A549 (cell line): ENCODE measurements around the gene CLEC16A.

Experiments
- CHD2 ChIP-seq: fragments of 150-350 bp; IDR thresholded peaks from 2 replicates; pipeline ENCODE4 v1.6.1; 2014; ENCODE audit warnings: low read length; ENCODE audit not compliant: partially characterized antibody
- CTCF ChIP-seq: fragments of >200 bp; sonication (Bioruptor Twin); formaldehyde crosslinking; IDR thresholded peaks from 3 replicates; pipeline ENCODE4 v1.5.1; 2016
- EP300 ChIP-seq, 2 experiments: fragments of >200 bp; sonication (Bioruptor Twin); formaldehyde crosslinking; IDR thresholded peaks; 2 replicates in 1 of 2; 3 replicates in 1 of 2; pipeline ENCODE4 v1.6.1; 2016 to 2017
- ESRRA ChIP-seq: fragments of 150-350 bp; IDR thresholded peaks from 2 replicates; pipeline ENCODE4 v1.6.1; 2014; ENCODE audit warnings: mild to moderate bottlenecking, low read length, borderline replicate concordance
- USF2 ChIP-seq: fragments of 450-650 bp; IDR thresholded peaks from 2 replicates; pipeline ENCODE4 v1.6.1; 2014; ENCODE audit warnings: antibody characterized with exemption
- TF ChIP-seq, protein P1 (sequence below): fragments of 200-600 bp; sonication (generic); IDR thresholded peaks from 2 replicates; pipeline ENCODE4 v1.6.1; 2016; ENCODE audit warnings: antibody characterized with exemption, mild to moderate bottlenecking, moderate library complexity

DNA sequence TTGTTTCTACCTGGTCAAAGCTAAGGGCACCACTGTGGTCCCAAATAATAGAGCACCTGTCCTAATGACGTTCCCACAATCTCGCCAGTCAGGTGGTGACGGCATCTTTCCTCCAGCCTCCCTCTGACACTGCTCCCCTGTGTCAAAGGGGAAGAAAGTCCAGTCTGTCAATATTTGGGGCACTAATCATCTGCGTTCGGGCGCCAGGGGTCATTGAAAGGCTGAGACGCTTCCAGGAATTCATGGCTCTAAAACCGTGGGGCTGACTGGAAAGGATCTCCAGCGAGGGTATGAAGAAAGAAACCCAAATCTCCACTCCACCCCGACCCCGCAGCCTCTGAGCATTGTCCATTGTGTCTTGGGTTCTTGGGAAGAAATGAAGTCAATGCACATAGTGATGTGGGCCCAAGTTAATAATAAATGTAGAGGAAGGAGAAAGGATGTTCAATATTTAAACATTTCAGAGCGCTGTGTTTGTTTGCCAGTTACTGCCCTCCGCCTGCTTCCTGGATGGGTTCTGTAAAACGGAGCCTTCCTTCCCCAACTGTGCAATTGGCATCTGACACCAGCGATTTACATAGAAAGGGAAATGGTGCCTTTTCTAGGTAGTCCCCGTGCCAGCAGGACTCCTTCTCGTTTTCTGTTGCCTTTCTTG lies 208.4 kb downstream of the CLEC16A start:
- TF ChIP-seq EP300 (IDR thresholded peaks at IDR 0.05), result no peak
- no peak for TF ChIP-seq CTCF
- no peak for TF ChIP-seq ESRRA
- no peak for TF ChIP-seq CHD2
- no peak for TF ChIP-seq USF2
- TF ChIP-seq, protein P1, sequence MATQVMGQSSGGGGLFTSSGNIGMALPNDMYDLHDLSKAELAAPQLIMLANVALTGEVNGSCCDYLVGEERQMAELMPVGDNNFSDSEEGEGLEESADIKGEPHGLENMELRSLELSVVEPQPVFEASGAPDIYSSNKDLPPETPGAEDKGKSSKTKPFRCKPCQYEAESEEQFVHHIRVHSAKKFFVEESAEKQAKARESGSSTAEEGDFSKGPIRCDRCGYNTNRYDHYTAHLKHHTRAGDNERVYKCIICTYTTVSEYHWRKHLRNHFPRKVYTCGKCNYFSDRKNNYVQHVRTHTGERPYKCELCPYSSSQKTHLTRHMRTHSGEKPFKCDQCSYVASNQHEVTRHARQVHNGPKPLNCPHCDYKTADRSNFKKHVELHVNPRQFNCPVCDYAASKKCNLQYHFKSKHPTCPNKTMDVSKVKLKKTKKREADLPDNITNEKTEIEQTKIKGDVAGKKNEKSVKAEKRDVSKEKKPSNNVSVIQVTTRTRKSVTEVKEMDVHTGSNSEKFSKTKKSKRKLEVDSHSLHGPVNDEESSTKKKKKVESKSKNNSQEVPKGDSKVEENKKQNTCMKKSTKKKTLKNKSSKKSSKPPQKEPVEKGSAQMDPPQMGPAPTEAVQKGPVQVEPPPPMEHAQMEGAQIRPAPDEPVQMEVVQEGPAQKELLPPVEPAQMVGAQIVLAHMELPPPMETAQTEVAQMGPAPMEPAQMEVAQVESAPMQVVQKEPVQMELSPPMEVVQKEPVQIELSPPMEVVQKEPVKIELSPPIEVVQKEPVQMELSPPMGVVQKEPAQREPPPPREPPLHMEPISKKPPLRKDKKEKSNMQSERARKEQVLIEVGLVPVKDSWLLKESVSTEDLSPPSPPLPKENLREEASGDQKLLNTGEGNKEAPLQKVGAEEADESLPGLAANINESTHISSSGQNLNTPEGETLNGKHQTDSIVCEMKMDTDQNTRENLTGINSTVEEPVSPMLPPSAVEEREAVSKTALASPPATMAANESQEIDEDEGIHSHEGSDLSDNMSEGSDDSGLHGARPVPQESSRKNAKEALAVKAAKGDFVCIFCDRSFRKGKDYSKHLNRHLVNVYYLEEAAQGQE, result no peak
